ENCODE data around the gene CTNND2. TPM values are rescaled to one million over a fixed set of nuclear protein-coding genes. Genes with fewer than 3 reads are reported as not detected.
"Not testable (repeated sequence)": the region's sequence is repeated elsewhere in the genome, so short reads cannot be mapped to it uniquely, and the experiment has no call there.

Gene CTNND2
- total RNA-seq, 1 donor from 2014 or later = 8.0 TPM

DNA sequence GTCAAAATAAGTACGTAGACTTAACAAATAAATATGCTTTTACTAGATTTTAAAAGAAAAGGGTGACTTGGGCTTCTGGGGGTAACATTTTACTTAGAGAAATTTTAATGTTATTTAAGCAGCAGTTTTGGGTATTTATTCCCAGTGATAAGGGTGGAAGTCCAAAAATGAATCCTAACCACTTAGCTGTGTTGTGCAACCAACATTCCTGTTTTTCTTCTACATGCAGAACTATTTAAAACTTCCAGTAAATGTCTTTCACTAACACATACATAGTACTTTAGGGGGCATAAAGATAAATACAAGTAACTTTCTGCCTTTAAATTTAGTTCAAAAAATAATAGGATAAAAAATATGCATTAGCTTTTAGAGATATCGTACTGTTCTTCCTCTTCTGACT, 436.7 kb downstream of the CTNND2 start:
- no peak for DNase-seq (ENCODE audit: low spot score)

DNA sequence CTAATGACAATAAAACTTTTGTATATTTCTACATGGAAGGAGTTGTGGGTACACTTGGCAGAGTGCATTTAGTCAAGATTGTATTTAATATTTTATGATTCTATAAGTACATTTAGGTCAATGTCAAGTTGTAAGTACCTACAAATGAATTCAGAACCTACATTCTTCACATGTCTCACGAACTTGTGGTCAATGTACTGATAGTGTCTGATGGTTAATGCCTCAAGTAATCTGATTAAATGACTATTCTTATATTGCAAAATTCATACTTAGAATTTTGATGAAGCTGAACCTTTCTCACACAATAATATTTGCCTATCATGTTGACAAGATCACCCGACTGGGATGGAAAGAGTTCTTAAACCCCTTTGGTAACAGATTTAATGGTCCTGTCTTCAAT, 444.5 kb downstream of the CTNND2 start:
- no peak for DNase-seq (ENCODE audit: low spot score)

DNA sequence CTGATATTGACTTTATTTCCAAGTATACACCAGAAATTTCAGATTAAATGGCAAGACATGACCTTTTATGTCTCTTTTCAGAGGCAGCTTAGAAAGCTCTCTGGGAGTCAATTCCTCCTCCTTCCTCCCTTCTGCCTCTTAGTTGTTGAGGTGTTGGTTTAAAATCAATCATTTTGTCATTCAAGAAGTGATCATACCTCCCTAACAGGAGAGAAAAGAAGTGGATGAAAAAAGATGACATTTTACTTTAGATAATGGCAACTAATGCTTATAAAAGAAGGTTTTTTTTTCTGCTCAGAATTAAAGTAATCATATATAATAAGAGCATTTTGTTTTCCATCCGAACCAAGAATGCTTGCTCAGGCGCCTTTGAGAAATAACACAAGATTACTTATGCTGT, 448.7 kb downstream of the CTNND2 start:
- no peak for DNase-seq (ENCODE audit: low spot score)

DNA sequence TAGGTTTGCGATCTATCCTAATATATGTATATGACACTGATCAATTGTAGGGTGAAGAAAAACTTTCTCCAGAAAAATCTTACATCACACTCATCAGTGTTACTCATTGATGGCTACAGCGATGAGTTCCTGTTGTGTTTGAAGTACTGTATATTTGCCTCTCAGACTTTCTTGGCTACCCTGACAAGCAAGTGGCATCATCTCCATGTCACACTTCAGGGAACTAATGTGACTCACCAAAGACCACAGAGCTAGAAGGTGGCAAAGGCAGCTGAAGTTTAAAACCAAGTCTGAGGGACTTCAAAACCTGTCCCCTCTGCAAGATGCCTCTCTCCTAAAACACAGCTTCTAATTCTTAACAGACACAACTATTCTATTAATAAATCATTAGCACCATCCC, 451.4 kb downstream of the CTNND2 start:
- DNase-seq (ENCODE audit: low spot score) = no peak

DNA sequence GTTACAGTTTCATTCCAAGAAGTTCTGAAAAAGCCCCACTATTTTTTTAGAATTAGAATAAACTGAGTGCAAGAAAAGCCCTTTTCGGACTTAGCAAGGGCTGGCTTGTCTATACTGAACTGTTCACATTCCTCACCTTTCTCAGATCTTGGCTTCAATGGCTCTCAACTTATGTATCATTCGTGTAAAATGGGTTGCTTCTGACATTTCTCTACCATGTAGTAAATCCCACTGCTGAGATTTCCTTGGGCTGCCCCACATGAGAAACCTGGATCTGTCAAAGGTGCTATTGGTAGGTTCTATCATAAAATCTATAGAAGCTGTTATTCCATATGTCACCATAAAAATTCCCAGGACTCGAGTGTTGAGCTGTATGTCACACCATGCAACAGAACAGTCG, 454.3 kb downstream of the CTNND2 start:
- DNase-seq (ENCODE audit: low spot score) = no peak

DNA sequence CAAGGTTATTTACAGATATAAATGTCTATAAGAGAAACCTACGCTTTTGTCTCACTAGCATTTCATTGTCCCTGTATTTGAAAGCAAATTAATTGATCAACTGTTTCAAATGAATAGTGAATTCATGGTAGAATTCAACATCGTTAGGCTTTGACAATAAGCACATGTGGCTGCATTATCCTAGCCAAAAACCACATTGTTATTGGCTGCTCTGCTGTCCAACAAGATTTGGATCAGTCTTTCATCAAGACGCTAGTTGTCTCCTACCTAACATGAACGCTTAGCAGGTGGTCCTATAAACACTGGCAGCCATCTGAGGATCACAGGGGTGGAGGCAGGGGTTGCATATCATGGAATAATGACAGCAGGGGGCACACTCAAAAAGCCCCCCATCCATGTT, 455.0 kb downstream of the CTNND2 start:
- DNase-seq (ENCODE audit: low spot score) = no peak

DNA sequence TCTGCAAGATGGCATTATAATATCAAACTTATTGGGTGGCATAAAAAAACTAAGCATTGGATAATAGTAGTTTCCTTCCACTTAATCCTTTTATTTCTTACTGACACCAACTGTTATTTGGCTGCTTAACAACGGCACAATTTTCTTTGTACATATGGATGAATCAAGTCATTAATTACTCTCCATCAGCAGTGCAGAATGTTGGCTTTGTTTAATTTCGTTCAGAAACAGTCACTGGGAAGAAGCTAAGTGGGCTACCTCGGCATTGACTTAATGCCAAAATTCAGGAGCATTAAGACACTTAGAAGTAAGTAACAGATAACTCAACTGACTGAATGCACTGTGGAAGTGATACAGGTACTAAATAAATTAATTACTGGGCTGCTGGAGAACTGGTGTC, 460.4 kb downstream of the CTNND2 start:
- no peak for DNase-seq (ENCODE audit: low spot score)

DNA sequence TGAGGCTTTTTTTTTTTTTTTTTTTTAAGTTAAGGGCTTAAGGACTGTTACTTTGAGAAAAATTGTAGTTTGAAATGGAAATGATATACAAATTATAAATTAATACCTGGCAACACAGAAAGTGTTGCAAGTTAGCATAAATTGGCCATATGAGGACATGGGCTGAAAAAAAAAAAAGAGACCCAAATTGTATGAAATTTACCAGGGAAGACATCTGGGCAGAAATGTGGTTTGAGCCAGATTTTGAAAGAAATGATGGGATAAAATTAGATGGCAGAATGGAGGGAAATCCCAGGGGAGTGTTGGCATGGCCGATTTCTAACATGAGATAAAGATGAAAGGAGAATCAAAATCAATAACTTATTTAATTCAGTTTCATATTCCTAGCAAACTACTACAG, 472.1 kb downstream of the CTNND2 start:
- no peak for DNase-seq (ENCODE audit: low spot score)

DNA sequence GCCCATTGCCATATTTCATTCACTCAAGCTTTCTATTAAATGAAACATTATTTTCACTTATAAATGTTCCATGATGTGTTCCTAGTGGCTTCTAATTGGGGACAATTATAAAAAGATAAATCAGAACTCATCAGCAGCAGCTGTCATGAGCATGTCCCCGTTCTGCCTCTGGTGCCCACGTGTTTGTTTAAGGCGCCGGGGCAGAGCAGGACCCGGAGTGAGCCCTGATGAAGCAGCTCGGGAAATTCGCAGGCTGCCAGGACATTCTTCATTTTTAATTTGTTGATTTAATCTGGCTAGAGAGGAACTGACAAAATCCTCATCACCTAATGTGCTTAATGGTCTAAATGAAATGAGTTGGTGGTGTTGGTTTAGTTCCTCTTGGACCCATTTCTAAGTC, 475.0 kb downstream of the CTNND2 start:
- DNase-seq (ENCODE audit: low spot score) = no peak

DNA sequence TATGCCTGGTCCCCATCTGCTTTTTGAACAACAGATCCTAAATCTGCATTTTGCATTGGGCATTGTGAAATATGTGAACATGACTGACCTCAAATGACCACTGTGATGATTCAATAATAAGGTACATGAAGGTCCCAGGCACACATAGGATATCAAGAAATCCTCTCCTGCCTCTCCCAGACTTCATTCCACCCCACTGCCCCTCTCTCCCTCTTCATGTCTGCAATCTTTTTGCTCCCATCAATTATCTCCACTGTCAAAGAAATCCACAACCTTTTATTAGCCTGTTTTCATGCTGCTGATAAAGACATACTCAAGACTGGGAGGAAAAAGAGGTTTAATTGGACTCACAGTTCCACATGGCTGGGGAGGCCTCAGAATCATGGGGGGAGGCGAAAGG, 476.7 kb downstream of the CTNND2 start:
- DNase-seq (ENCODE audit: low spot score) = no peak

DNA sequence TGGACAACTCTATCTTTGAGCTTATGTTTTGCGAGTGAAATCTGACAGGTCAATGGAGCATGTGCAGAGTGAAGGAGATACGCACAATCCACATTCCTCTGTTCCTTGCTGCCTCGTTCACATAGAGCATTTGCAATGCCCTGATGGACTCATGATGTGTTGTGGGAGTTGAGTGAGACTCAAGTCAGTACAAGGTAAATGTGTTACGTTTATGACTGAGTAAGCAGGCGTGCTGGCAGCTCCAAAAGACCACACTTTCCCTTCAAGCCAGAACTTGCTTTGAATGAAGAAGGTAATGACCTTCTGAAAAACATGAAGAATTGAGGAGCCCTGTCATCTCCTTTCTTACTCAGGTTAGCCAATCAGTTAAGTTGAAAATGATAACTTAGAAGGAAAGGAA, 477.8 kb downstream of the CTNND2 start:
- no peak for DNase-seq (ENCODE audit: low spot score)

DNA sequence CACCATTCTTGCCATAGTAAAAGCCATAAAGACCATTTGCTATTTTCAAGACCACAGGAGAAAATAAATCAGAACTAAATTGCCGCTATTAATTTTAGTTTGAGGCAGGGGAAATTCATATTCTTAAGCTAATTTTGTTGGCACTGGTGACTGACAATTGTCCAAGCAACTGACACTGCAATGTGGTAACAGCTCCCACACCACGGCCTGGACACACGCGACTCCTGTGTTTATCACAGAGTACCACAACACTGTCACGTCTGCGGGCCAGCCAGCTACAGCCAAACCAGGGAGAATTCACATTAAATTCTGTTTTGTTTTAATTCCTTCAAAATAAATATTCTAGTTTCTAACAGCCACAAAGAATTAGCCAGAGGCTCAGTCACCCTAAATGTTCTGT, 481.9 kb downstream of the CTNND2 start:
- DNase-seq (ENCODE audit: low spot score) = no peak

DNA sequence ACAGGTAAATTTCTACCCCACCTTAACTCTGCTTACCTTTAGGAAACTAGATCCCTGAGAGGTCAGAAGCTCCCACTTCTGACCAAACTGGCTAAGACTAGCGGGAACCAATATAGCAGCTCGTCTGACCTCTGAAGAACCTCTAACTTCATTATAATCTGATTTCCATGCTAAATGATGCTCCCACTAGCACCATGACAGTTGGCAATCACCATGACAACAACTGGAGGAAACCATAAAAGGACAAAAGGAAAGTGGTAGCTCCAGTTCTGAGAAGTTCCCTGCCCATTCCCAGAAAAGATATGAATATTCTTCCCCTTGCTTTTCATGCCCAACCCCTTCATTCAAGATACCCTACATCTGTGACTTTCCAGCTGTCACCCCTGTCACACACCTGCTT, 483.3 kb downstream of the CTNND2 start:
- no peak for DNase-seq (ENCODE audit: low spot score)

DNA sequence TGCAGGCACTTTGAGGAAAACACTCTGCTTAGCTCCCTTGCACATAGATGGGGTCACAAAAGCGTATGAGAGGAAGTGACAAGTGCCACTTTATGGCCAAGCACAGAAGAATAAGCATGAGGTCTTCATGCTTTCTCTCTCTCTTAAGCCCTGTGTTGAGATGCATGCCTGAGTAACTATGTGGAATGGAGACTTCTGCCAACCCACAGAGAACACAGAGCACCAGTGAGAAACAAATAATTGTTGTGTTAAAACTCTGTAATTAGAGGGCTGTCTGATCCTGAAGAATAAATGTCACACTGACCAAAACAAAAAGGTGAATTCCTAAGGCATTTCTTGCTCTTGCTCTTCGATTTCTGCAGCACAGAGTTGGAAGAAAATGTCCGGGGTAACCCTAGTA, 488.5 kb downstream of the CTNND2 start:
- DNase-seq (ENCODE audit: low spot score) = no peak

DNA sequence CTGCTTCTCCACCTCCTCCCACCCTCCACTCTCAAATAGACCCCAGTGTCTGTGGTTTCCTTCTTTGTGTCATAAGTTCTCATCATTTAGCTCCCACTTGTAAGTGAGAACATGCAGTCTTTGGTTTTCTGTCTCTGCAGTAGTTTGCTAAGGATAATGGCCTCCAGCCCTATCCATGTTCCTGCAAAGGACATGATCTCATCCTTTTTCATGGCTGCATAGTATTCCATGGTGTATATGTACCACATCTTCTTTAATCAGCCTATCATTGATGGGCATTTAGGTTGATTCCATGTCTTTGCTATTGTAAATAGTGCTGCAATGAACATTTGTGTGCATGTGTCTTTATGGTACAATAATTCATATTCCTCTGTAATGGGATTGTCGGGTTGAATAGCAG, 489.5 kb downstream of the CTNND2 start:
- not testable (repeated sequence) for DNase-seq (ENCODE audit: low spot score)

DNA sequence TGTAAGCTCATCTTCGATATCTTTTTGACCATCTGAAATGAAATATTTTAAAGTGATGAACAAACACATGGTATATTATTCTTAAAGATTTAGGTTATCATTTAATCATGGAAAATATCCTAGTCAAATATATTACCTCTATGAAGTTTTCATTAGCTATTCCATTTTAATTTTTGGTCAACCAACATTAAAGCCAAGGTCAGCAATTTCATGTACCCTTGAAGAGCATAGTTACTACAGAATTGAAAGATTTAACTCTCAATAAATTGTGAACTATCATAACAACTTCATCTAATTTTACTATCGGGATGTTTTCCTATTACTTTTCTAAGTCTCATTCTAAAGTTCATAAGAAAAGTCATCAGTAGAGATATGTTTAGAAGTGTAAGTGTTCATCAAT, 492.6 kb downstream of the CTNND2 start:
- DNase-seq (ENCODE audit: low spot score) = no peak

DNA sequence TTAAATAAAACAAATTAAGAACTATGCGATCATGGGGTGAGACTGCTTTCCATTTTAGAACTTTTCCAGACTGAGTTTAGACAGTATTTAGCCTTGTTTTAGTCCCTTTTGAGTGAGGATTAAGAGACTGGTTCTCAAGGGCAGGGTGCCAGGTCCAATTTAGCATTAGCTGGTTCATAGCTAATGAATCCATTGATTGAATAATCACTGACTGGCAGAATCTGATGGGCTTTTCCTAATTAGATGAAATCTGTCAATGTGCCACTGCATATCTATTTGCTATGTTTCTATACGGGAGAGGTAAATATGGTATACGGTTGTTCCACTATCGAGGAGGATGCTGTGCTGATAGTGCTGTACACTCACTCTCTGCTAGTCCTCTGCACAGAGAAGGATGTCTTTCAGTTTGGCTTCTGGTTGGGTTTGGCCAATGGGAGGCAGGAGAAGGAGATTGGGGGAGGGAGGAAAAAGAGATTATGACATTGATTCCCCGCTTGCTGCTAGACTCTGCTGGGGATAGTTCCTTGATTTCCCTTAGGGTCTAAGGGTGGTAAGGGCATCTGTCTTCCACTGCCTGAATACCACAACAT, 496.6 kb downstream of the CTNND2 start:
- DNase-seq (ENCODE audit: low spot score) = no peak

DNA sequence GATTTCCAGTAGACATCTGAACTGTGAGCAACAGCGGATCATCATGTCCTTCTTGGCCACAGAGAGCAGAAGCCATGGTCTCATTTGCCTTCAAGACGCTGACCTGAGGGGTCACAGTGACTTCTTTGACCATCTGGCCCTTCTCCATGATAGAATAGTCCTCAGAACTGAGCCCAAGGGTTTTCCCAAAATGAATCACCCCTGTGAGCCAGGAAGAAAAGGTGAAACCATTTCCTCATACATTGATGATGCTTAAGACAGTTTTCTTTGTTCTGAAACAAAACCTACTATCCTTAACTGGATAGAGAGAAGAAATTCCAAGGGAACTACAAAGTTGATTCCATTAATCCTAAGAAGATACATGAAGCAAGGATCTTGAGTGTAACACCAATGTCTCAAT, 503.9 kb downstream of the CTNND2 start:
- no peak for DNase-seq (ENCODE audit: low spot score)

DNA sequence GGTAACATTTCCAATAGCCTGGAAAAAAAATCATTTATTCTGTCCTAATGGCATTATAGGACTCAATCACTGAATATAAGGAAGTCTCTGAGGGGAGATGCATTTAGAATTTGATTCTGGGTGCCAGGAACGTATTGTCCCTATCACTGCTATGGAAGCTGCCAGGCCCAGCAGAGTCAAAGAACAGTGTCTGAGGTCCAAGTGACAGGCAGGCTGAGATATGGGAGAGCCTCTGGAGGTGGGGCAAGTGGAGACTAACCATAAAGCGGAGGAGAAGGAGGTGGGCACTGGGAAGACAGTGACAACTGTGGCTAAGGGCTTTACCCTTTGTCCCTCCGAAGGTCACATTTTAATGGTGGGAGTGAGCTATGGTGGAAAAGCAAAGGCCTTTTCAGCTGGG, 505.5 kb downstream of the CTNND2 start:
- DNase-seq (ENCODE audit: low spot score) = no peak

DNA sequence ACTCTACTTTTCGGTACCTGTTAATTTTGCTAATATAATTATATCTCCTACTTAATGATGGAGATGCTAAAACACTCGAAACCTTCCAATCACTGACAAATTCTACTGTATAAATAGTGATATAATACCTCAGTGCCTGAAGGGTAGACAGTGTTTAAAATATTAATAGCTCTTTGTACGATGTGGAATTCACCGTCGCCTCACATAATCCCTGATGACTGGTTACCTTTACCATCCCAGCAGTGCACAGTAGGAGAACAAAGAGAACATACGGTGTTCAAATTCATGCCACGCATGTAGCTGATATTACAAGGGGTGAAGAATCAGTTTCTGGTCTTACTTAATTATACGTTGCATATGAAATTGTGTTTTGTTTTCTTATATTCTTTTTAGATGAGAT, 506.7 kb downstream of the CTNND2 start:
- DNase-seq (ENCODE audit: low spot score) = no peak

DNA sequence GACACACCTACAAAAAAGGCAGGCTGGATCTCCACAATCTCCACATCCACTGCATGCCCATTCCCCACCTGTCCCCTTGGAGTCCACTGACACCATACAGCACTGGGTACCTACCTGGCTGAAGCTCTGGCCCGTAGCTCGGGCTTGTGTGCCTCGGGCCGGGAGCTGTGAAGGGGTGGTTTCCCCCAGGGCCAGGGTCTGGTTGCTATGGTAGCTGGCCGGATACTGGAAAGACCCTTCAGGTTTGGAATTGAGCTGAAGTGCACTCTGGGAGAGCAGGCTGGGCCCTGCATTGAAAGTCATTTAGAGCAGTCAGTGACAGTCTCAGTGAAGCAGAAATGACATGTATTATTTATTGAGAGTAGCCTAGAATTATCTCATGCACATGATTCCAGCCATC, 507.3 kb downstream of the CTNND2 start:
- DNase-seq (ENCODE audit: low spot score) = no peak

DNA sequence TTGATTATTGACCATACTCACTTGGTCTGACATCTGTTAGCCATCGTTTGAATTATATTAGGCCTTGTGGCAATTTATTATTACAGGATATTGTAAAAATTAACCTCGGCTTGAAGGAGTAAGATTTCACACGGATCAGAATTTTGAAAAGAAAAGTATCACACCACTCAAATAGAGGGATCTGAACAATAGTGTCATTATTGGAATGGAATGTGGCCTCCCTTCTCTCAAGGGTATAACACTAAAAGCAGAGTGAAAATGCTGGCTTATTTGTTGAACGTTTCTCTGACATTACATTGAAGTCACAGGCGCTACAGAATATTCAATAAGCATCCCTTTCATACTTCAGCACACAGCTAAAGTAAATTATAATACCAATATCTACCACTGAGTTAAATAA, 509.3 kb downstream of the CTNND2 start:
- no peak for DNase-seq (ENCODE audit: low spot score)

DNA sequence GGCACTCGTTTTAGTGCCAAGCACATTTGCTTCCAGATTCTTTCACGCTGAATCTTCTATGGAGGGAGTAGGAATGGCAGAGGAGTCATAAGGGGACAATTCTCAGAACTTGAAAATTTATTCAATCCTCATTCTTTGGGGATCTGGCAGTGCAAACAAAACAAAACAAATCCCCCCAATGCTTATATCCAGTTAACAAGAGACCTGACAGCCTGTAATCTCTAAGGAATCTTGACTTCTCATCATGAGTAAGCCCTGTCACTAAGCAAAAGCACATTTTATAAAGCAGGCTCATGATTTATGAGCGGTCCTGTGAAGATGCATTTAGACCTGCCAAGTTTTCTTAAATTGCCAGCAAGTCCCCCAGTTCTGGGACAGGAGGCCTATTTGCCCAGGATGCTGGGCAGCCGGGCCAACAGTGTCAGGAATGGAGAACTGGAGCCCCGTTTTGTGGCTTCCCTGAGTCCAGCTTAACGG, 513.9 kb downstream of the CTNND2 start:
- no peak for DNase-seq (ENCODE audit: low spot score)

DNA sequence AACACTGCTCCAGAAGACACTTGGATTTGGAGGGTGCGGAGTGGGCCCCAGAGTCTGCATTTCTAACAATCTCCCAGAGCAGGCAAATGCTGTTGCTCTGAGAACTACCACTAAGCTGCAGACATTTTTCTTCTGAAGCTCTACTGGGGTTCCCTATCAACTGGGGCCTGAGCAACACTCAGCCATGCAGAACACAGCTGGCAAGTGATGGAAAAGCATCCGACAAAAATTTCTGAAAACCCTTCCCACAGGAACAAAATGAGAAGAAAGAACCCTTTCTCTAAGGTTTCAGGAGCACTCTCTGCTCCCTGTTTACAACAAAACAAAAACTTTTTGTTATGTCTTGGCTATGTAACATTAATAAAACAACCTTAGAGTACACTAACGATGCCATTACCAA, 516.9 kb downstream of the CTNND2 start:
- no peak for DNase-seq (ENCODE audit: low spot score)

DNA sequence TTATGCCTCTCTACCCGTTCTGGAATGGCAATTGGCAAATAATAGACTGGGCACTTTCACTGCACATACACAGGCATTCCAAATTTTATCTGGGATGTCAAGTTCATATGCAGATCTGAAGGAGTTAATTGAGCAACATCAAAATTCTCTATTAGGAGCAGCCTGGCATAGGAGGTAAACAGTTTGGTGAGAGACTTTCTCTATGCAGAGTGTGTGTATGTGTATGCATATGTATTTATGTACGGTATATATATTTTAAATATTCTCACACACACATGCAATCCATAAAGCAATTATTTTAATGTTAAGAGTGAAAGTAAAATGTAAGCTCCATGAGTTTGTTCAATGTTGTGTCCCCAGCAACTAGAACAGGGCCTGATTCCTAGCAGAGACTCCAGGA, 517.8 kb downstream of the CTNND2 start:
- DNase-seq (ENCODE audit: low spot score) = no peak

All from ureter (tissue), 1 donor.